Suprapubic skin (tissue), 4 donors: Measurements from ENCODE around the gene GPC5. TPM values are rescaled to one million over a fixed set of nuclear protein-coding genes. Genes with fewer than 3 reads are reported as not detected.
"Not testable (repeated sequence)": the region's sequence is repeated elsewhere in the genome, so short reads cannot be mapped to it uniquely, and the experiment has no call there.

Experiments used
- DNase-seq, 2 donors: peaks; one replicate each; pipeline ENCODE4 v3.0.0-alpha.2; 2019; ENCODE audit warnings: low spot score in 2 of 2
- H3K27ac ChIP-seq: fragments of 200-600 bp; sonication (generic); one replicate; pipeline ENCODE4 v1.5.1; 2019
- H3K27me3 ChIP-seq: fragments of 200-600 bp; sonication (generic); one replicate; pipeline ENCODE4 v1.5.1; 2019
- H3K36me3 ChIP-seq: fragments of 200-600 bp; sonication (generic); one replicate; pipeline ENCODE4 v1.5.1; 2019
- H3K4me1 ChIP-seq: fragments of 200-600 bp; sonication (generic); one replicate; pipeline ENCODE4 v1.5.1; 2019
- H3K4me3 ChIP-seq: fragments of 200-600 bp; sonication (generic); one replicate; pipeline ENCODE4 v1.5.1; 2019; ENCODE audit warnings: mild to moderate bottlenecking
- H3K9me3 ChIP-seq: fragments of 200-600 bp; sonication (generic); one replicate; pipeline ENCODE4 v1.5.1; 2019
- EP300 ChIP-seq: sonication (generic); formaldehyde crosslinking; IDR thresholded peaks from one replicate; pipeline ENCODE4 v1.6.1; 2017; ENCODE audit warnings: antibody characterized with exemption
- POLR2A ChIP-seq, 2 donors: fragments of 450-650 bp; IDR thresholded peaks; one replicate each; pipeline ENCODE4 v1.6.1; 2017; ENCODE audit warnings: antibody characterized with exemption in 2 of 2, mild to moderate bottlenecking in 2 of 2, moderate library complexity in 2 of 2
- POLR2AphosphoS5 ChIP-seq, 3 donors: sonication (generic); formaldehyde crosslinking; IDR thresholded peaks; one replicate each; pipeline ENCODE4 v1.6.1; 2017; ENCODE audit warnings: antibody characterized with exemption in 3 of 3
- WGBS: methylation state at CpG from one replicate; pipeline ENCODE4 v1.1.5; 2018; 5-methylcytosine and 5-hydroxymethylcytosine counted together
- total RNA-seq, 4 donors: library from RNA; depleted of rRNA; stranded (reverse); fragments of >200 nt; gene quantifications; one replicate each; pipeline ENCODE4 v1.1.0, GENCODE V29; 2016
- TF ChIP-seq, protein P1 (sequence below), 2 donors: fragments of 200-600 bp in 1 of 2; fragments of 450-650 bp in 1 of 2; sonication (generic) in 1 of 2; IDR thresholded peaks; one replicate each; pipeline ENCODE4 v1.5.1; 2016 to 2019; ENCODE audit warnings: antibody characterized with exemption in 2 of 2, mild to moderate bottlenecking in 1 of 2, moderate library complexity in 1 of 2

Gene GPC5
- total RNA-seq, 4 donors from 2014 or later: 0.55 TPM; not detected in 3

DNA sequence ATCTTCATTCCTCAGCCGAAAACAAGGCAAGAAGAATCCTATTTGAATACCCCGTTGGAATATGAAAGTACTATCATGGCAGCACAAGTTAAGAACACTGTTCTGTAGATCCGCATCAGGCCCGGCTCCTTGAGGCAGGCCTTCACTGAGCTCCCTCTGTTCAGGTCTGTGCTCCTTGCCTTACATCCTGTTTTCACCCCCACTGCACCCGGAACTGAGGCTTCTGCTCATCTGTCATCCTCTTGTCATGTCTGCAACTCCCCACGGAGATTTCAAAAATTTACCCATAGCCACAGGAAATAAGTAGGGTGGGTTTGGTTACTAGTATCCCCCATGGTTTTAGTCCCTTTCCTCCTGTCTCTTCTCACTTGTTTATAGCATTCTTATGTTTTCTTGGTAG, 861.9 kb downstream of the GPC5 start:
- Histone ChIP-seq H3K36me3 (no peaks in the 10 kb centered on the region), H3K27me3 (no peaks in the 10 kb centered on the region), H3K9me3 (no peaks in the 10 kb centered on the region), H3K27ac (no peak overlapping the region), H3K4me3 (no peak overlapping the region), H3K4me1 (peaks cover 3% of the 10 kb centered on the region)
- DNase-seq: no peak
- WGBS: 80% methylated on average over 6 of the region's 6 CpGs
- no peak for TF ChIP-seq POLR2AphosphoS5 (IDR thresholded peaks at IDR 0.05)
- no peak for TF ChIP-seq EP300

DNA sequence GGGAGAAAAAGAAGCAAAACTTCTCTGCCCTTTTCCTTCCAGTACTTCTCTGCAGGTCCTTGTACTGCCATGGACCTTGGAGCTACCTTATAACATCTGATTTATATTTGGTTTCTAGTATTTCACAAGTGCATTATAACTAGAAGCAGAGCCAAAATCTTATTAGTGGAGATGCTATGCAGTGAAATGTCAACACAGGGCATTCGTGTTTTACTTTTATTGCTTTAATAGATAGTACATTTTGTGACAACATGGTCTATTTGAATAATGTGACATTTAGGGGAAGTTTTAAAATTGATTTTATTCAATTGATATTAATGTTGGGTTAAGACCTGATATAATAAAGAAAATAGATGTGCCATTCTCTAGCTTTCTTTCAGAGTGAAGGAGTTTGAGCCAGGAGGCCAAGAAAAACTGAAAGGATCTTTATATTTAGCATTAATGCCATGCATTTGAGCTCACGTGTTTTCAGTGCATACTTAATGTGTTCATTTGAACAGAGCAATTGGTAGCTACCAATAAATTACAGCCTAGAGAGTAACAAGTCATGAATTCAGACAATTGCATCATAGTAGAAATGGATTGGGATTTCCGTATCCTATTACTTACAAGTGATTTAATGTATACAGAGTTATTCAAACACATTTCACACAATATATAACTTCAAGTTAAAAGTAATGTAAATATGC, 863.8 kb downstream of the GPC5 start:
- H3K27ac ChIP-seq: no peak overlapping the region
- TF ChIP-seq POLR2AphosphoS5 (IDR thresholded peaks at IDR 0.05) (no peak), EP300 (no peak), POLR2A (IDR thresholded peaks at IDR 0.05) (no peak)
- TF ChIP-seq, protein P1, sequence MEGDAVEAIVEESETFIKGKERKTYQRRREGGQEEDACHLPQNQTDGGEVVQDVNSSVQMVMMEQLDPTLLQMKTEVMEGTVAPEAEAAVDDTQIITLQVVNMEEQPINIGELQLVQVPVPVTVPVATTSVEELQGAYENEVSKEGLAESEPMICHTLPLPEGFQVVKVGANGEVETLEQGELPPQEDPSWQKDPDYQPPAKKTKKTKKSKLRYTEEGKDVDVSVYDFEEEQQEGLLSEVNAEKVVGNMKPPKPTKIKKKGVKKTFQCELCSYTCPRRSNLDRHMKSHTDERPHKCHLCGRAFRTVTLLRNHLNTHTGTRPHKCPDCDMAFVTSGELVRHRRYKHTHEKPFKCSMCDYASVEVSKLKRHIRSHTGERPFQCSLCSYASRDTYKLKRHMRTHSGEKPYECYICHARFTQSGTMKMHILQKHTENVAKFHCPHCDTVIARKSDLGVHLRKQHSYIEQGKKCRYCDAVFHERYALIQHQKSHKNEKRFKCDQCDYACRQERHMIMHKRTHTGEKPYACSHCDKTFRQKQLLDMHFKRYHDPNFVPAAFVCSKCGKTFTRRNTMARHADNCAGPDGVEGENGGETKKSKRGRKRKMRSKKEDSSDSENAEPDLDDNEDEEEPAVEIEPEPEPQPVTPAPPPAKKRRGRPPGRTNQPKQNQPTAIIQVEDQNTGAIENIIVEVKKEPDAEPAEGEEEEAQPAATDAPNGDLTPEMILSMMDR (IDR thresholded peaks at IDR 0.05): no peak
- DNase-seq: no peak
- WGBS: 56% methylated on average over 3 of the region's 3 CpGs
- peaks cover 3% of the 10 kb centered on the region for H3K4me1 ChIP-seq
- no peaks in the 10 kb centered on the region for H3K27me3 ChIP-seq
- H3K4me3 ChIP-seq: no peak overlapping the region
- H3K36me3 ChIP-seq: no peaks in the 10 kb centered on the region
- no peaks in the 10 kb centered on the region for H3K9me3 ChIP-seq

DNA sequence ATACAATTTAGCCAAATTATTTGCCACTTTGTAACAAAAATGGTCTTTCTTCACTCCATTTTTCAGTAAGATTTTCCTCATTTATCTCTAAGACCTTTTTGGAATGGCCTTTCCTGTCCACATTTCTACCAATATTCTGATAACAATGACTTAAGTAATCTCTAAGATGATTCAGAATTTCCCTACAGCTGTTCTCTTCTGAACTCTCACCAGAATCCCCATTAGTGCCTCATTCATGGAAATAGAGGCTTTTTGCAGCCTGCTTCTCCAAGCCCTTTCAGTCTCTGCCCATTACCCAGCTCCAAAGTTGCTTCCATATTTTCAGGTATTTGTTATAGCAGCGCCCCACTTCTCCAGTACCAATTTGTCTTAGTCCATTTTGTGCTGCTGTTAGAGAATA, 867.0 kb downstream of the GPC5 start:
- no peak for TF ChIP-seq POLR2A (IDR thresholded peaks at IDR 0.05)
- TF ChIP-seq POLR2AphosphoS5 (IDR thresholded peaks at IDR 0.05): no peak
- TF ChIP-seq, protein P1 (IDR thresholded peaks at IDR 0.05): no peak
- no peak for TF ChIP-seq EP300

DNA sequence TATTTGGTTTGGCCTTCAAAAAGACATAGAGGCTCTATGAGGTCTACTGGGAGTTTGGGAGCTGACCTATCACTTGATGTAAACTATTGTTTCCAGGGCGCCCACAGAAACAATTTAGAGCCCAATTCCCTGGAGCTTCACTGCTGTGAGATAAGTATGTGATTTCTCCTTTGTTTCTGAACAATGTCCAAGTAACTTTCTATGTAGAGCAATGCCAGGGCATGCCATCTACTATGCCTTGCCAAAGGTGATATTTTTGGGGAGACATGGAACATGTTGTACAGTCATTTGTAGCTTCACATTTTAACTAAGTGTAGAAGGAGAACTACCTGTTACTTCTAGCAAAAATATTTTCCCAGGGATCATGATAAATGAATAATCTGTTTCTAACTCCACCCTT, 872.6 kb downstream of the GPC5 start:
- H3K4me3 ChIP-seq: no peak overlapping the region
- no peak for DNase-seq
- no peak overlapping the region for H3K27ac ChIP-seq
- WGBS: 75% methylated on average over 1 of the region's 1 CpG
- no peaks in the 10 kb centered on the region for H3K4me1 ChIP-seq
- H3K36me3 ChIP-seq: no peaks in the 10 kb centered on the region
- H3K9me3 ChIP-seq: no peaks in the 10 kb centered on the region
- TF ChIP-seq POLR2AphosphoS5 (IDR thresholded peaks at IDR 0.05) (no peak), EP300 (no peak), POLR2A (IDR thresholded peaks at IDR 0.05) (no peak)
- TF ChIP-seq, protein P1 (IDR thresholded peaks at IDR 0.05): no peak
- H3K27me3 ChIP-seq: no peaks in the 10 kb centered on the region

More for the DNA sequence above, 867.0 kb downstream of the GPC5 start:
- Histone ChIP-seq H3K4me3 (no peak overlapping the region), H3K36me3 (no peaks in the 10 kb centered on the region), H3K4me1 (no peaks in the 10 kb centered on the region), H3K9me3 (no peaks in the 10 kb centered on the region), H3K27ac (no peak overlapping the region), H3K27me3 (no peaks in the 10 kb centered on the region)
- DNase-seq: no peak
- WGBS: 100% methylated on average over 1 of the region's 1 CpG

DNA sequence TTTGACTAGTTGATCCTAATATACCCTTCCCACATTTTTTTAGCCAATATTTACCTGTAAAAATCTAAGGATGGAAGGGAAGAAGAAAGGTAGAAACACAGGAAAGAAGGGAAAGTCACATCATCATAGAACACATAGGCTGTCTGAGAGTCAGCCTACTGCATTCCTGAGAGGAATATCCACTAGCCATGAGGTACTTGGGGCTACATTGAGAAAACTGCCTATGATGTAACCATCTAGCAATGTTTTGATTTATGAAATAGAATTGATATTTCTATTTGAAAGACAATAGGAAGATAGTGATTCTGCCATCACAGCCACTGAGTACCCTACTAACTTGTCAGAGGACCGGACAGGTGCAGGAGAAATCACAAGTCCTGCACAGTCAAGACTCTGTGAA, 873.8 kb downstream of the GPC5 start:
- TF ChIP-seq POLR2A (IDR thresholded peaks at IDR 0.05): no peak
- TF ChIP-seq, protein P1 (IDR thresholded peaks at IDR 0.05): no peak
- no peak for TF ChIP-seq POLR2AphosphoS5 (IDR thresholded peaks at IDR 0.05)
- no peak for TF ChIP-seq EP300
- no peaks in the 10 kb centered on the region for H3K4me1 ChIP-seq
- H3K4me3 ChIP-seq: no peak overlapping the region
- H3K36me3 ChIP-seq: no peaks in the 10 kb centered on the region
- no peak for DNase-seq
- no peak overlapping the region for H3K27ac ChIP-seq
- no peaks in the 10 kb centered on the region for H3K27me3 ChIP-seq
- H3K9me3 ChIP-seq: no peaks in the 10 kb centered on the region
- 96% methylated on average over 1 of the region's 1 CpG for WGBS

DNA sequence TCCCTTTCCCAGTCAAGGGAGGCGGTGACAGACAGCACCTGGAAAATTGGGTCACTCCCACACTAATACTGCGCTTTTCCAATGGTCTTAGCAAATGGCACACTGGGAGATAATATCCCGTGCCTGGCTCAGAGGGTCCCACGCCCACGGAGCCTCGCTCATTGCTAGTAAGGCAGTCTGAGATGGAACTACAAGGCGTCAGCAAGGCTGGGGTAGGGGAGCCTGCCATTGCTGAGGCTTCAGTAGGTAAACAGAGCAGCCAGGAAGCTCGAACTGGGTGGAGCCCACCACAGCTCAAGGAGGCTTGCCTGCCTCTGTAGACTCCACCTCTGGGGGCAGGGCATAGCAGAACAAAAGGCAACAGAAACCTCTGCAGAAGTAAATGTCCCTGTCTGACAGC, 882.6 kb downstream of the GPC5 start:
- not testable (repeated sequence) for H3K27me3 ChIP-seq, H3K4me3 ChIP-seq, H3K36me3 ChIP-seq, H3K4me1 ChIP-seq, H3K9me3 ChIP-seq, H3K27ac ChIP-seq, DNase-seq
- 83% methylated on average over 4 of the region's 8 CpGs for WGBS

DNA sequence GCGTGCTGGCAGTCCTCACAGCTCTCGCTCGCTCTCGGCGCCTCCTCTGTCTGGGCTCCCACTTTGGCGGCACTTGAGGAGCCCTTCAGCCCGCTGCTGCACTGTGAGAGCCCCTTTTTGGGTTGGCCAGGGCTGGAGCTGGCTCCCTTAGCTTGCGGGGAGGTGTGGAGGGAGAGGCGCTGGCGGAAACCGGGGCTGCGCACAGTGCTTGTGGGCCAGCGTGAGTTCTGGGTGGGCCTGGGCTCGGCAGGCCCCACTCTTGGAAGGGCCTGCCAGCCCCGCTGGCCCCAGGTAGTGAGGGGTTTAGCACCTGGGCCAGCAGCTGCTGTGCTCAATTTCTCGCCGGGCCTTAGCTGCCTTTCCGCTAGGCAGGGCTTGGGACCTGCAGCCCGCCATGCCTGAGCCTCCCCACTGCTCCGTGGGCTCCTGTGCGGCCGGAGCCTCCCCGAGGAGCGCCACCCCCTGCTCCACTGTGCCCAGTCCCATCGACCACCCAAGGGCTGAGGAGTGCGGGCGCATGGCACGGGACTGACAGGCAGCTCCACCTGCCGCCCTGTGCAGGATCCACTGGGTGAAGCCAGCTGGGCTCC, 892.4 kb downstream of the GPC5 start:
- 96% methylated on average over 12 of the region's 29 CpGs for WGBS
- H3K27me3 ChIP-seq: not testable (repeated sequence)

DNA sequence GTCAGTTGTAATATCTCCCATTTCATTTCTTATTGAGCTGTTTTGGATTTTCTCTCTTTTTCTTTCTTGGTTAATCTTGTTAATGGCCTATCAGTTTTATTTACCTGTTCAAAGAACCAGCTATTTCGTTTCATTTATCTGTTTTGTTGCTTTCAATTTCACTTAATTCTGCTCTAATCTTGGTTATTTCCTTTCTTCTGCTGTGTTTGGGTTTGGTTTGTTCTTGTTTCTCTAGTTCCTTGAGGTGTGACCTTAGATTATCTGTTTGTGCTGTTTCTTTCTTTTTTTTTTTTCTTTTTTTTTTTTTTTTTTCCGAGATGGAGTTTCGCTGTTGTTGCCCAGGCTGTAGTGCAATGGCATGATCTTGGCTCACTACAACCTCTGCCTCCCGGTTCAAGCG, 896.1 kb downstream of the GPC5 start:
- DNase-seq, H3K27ac ChIP-seq, H3K4me3 ChIP-seq, H3K4me1 ChIP-seq, H3K36me3 ChIP-seq, H3K27me3 ChIP-seq, H3K9me3 ChIP-seq: not testable (repeated sequence)
- 85% methylated on average over 5 of the region's 5 CpGs for WGBS

More for the DNA sequence above, 892.4 kb downstream of the GPC5 start:
- not testable (repeated sequence) for H3K9me3 ChIP-seq, H3K36me3 ChIP-seq, H3K4me1 ChIP-seq, H3K4me3 ChIP-seq, H3K27ac ChIP-seq, DNase-seq

DNA sequence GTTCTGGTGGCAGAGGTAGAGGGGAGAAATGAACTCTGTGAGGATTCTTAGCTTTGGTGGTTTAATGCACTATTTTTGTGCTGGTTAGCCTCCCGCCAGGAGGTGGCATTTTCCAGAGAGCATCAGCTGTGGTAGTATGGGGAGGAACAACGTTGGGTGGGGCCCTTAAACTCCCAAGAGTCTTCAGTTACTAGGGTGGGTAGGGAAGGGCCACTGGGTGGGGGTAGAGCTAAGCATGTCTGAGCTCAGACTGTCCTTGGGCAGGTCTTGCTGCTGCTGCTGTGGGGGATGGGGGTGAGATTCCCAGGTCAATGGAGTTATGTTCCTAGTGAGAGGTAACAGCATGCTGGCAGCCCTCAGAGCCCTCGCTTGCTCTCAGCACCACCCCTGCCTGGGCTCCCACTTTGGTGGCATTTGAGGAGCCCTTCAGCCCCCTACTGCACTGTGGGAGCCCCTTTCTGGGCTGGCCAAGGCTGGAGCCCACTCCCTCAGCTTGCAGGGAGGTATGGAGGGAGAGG, 897.8 kb downstream of the GPC5 start:
- not testable (repeated sequence) for H3K27me3 ChIP-seq, H3K36me3 ChIP-seq, H3K4me1 ChIP-seq, H3K27ac ChIP-seq, H3K4me3 ChIP-seq, H3K9me3 ChIP-seq, DNase-seq
- 93% methylated on average over 3 of the region's 3 CpGs for WGBS
